IPS-NIHi7 (cell line): ENCODE measurements around the gene MS4A3.
A peak's percentile ranks its signal among the peaks of the same experiment; 100 is the strongest.
"Not testable (repeated sequence)": the region's sequence is repeated elsewhere in the genome, so short reads cannot be mapped to it uniquely, and the experiment has no call there.

Source experiments
- DNase-seq: peaks from one replicate; pipeline ENCODE4 v3.0.0; 2012; ENCODE audit warnings: mixed read lengths; ENCODE audit errors: extremely low spot score

MS4A3 gene

DNA sequence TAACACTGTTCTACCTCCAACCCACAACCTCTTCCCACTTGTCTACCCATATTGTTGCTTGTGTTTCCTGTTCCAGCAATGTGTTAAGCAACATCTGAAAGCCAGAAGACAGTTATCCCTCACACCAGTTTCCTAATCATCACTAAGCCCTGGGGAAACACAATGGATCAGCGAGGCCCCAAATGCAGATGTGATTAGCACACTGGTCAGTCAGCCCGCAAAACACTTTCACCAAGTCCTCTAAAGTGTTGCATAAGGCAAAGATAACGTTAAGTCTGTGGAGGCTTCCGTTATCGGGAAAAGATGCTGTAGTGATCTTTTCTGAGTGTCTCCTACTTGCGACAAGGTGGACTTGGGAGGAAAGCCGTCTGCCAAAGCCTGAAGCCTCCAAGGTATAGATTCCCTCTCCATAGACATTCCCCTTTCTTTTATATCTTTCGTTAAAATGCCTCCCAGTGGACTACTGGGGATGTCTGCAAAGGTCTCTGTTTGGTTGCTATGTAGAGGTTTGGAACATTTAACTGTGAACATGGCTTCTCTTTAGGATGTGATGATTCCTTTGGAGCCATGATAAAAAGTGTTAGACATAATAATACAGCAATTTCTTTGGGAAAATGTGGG lies at the start of gene MS4A3:
Gene MS4A3 (plus strand): TSS at position 317 of the 621 bp plus-strand sequence. CDS start 4,496 bp downstream, outside the sequence.
- no peak for DNase-seq

DNA sequence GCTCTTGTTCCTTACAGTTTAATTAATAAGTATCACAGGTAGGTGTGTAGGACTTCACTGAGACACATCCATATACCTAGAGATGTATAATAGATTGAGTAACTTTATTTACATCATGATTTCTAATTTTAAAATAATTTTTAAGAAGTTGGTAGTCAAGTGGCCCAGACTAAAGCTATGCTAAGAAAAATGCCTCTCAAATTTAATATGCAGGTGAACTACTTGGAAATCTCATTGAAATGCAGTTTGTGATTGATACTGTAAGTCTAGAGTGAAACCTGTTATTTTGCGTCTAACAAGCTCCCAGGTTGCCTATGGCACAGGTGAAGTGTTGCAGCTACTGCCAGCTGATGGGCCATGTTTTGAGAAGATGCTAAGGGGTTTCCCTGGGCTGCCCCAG lies 39.6 kb upstream of the MS4A3 start, which contains the start of gene OOSP4B:
Gene OOSP4B (plus strand): TSS at position 301 of the 400 bp plus-strand sequence.
- no peak for DNase-seq

- DNase-seq = peak; percentile 14
These were observed 38.4 kb upstream of the MS4A3 start for GRCh38 chr11:60018058-60018457.

DNA sequence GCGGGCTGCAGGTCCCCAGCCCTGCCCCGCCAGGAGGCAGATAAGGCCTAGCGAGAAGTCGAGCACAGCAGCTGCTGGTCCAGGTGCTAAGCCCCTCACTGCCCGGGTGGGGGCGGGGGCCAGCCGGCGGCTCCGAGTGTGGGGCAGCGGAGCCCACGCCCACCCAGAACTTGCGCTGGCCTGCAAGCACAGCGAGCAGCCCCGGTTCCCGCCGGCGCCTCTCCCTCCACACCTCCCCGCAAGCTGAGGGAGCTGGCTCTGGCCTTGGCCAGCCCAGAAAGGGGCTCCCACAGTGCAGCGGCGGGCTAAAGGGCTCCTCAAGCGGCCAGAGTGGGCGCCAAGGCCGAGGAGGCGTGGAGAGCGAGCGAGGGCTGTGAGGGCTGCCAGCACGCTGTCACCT lies 36.1 kb upstream of the MS4A3 start:
- not testable (repeated sequence) for DNase-seq

- no peak for DNase-seq
These were observed 27.3 kb upstream of the MS4A3 start for GRCh38 chr11:60029015-60029632.

DNA sequence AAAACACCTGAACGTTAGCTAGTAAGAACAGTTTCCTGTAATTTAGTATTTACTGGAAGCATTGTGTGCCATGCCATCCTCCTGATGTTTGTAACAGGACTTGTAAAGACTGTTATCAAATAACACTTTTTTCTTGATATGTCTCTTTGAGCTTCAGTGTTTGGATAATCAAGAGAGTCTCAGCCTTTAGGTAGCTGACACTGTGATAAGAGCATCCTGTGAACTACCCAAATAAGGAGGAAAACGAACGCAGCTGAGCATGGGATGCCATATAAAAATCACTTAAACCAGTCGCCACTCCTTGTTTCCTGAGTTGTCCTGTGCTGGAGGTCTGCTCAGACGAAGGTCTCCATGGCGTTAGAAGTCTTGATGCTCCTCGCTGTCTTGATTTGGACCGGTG lies 16.4 kb upstream of the MS4A3 start, which contains the start of gene OOSP2:
Gene OOSP2 (plus strand): TSS at position 301 of the 400 bp plus-strand sequence. CDS start 51 bp downstream, at position 352.
- DNase-seq = no peak

DNA sequence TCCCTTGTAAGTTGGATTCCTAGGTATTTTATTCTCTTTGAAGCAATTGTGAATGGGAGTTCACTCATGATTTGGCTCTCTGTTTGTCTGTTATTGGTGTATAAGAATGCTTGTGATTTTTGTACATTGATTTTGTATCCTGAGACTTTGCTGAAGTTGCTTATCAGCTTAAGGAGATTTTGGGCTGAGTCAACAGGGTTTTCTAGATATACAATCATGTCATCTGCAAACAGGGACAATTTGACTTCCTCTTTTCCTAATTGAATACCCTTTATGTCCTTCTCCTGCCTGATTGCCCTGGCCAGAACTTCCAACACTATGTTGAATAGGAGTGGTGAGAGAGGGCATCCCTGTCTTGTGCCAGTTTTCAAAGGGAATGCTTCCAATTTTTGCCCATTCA lies 6.0 kb upstream of the MS4A3 start:
- DNase-seq = not testable (repeated sequence)

- not testable (repeated sequence) for DNase-seq
These were observed 5.6 kb upstream of the MS4A3 start for GRCh38 chr11:60050839-60051238.

GRCh38 chr11:60059052-60059451 lies 2.6 kb downstream of the MS4A3 start:
- no peak for DNase-seq

- no peak for DNase-seq
These were observed 3.2 kb downstream of the MS4A3 start for GRCh38 chr11:60059521-60060240.

- DNase-seq = no peak
These were observed 7.6 kb downstream of the MS4A3 start for GRCh38 chr11:60064111-60064510.

GRCh38 chr11:60065801-60066200 lies 9.3 kb downstream of the MS4A3 start:
- no peak for DNase-seq

DNA sequence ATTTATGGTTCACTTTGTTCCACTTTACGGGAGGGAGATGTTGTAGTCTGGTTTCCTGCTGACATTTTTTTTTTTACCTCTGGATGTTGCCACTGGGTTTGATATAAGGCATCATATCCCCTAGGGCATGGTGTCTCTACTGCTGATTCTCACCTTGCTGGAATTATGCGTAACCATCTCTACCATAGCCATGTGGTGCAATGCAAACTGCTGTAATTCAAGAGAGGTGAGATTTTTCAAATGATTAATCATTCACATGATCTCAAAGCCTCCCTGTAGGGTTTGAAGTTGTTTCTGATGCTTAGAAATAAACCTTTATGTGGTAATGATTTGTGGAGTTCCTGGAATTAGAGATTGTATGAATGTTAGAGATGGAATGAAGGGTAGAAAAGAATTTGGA lies 13.0 kb downstream of the MS4A3 start:
- DNase-seq = no peak

DNA sequence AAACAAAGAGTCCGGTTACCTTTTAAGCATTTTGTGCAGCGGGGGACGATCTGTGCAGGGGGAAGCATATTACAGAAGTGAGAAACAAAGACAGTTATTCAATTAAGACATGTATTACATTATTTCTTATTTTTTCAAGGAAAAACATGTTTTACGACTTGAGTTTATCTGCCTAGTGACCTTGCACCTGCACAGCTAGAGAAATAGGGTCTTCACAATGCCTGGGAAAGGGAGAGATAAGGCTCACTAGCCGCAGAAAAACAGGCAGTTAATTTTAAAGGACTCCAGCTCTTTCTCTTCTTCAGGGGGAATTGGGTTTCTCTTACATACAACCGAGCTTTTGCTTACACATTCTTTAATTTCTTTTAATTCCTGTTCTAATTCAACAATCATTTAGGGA lies 15.2 kb downstream of the MS4A3 start:
- DNase-seq = not testable (repeated sequence)

- no peak for DNase-seq
These were observed 20.9 kb downstream of the MS4A3 start for GRCh38 chr11:60077216-60077817.

GRCh38 chr11:60077981-60078380 lies 21.5 kb downstream of the MS4A3 start:
- no peak for DNase-seq

DNA sequence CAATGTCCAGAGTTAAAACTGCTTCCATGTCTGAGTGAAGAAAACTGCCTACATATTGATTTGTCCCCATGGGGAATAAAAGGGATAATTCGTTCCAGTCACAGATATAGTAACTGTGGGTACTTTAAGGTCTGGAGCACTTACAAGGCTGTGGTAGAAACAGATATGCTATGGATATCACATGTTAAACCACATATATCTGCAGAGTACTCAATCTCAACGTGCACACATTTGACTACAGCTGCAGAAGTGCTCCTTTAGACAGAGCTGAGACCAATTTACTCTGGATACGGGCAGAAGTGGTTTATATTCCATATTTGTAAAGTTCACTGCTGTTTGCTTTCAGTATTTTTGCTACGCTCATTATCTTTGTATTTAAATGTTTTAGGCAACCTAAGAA lies 22.3 kb downstream of the MS4A3 start:
- no peak for DNase-seq

DNA sequence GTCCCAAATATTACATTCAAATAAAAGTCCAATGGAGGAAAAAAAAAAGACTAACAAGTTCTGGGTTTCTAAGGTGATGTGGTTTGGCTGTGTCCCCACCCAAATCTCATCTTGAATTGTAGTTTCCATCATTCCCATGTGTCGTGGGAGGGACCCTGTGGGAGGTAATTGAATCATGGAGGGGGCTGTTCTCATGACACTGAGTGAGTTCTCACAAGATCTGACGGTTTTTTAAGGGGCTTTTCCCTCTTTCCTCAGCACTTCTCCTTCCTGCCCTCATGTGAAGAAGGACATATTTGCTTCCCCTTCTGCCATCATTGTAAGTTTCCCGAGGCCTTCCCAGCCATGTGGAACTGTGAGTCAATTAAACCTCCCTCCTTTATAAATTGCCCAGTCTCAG lies 24.1 kb downstream of the MS4A3 start:
- DNase-seq = no peak

GRCh38 chr11:60084631-60085273 lies 28.3 kb downstream of the MS4A3 start:
- DNase-seq = no peak

- no peak for DNase-seq
These were observed 29.4 kb downstream of the MS4A3 start for GRCh38 chr11:60085909-60086308.

GRCh38 chr11:60087239-60087638 lies 30.8 kb downstream of the MS4A3 start:
- no peak for DNase-seq

DNA sequence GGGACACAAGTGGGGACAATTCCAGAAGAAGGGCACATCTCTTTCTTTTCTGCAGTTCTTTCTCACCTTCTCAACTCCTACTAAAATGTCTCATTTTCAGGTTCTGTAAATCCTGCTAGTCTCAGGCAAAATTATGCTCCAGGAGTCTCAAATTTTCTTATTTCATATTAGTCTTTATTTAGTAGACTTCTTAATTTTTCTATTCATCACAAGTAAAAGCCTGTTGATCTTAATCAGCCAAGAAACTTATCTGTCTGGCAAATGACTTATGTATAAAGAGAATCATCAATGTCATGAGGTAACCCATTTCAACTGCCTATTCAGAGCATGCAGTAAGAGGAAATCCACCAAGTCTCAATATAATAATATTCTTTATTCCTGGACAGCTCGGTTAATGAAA lies 31.9 kb downstream of the MS4A3 start, which contains the start of gene MS4A2:
Gene MS4A2 (plus strand): TSS at position 301 of the 400 bp plus-strand sequence. CDS start 102 bp downstream, outside the sequence.
- DNase-seq = no peak
